IPS-NIHi11 (cell line): ENCODE measurements around the gene IGFBP2.

Experiments
- DNase-seq: peaks from one replicate; pipeline ENCODE4 v3.0.0; 2012; ENCODE audit warnings: mixed read lengths, low spot score

The IGFBP2 gene

DNA sequence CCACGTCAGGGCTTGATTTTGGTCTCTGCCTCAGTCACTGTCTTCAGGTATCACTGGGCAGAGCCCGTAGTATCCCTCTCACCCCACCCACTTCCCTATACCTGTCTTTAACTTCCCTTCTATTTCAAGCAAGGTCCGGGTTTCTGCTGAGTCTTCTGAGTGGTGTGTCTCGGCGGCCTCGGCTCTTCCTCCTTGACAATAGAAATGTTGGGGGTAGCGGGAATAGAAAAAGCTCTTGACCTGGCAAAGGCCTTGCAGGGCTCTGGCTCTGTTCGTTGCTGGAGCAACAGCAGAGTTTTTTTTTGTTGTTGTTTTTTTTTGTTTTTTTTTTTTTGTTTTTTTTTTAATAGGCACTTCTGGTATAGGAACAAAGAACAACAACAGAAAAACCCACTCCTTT is 78.1 kb downstream of the IGFBP2 start:
- DNase-seq, result no peak

DNA sequence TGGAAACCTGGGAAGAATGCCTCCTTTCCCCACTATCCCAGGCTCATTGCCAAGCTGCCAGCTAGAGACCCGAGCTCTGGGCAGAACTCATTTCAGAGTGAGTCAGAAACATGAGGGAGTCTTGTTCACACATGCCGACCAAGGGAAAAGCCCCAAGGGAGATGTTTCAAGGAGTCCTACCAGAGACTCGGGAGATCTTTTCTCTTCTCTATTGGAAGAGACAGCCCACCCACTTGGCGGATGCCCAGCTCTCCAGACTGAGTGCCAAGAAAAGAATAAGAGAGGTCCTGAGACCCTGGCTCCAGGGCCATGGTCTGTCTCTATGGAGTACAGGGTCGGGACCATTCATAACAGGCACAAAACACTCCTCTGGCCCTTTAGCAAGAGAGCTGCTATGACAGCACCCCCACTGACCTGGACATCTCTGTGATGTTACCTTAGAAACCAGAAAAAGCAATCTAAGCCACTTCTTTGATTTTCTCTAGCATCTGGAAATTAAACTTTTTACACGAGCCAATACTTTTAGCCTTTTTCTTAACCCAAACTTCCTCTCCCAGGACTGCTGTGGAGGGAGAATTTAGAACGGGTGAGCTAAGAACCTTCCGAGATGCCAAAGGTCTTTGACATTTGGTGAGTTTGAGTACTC is 80.6 kb downstream of the IGFBP2 start:
- no peak for DNase-seq
